SK-N-SH treated with all-trans-retinoic acid at 6 μM for 48 hours (cell line): ENCODE results near the gene MAPK8.

Experiments
- CREB5 ChIP-seq: fragments of 250-450 bp; sonication (Bioruptor Pico); IDR thresholded peaks from 2 replicates; pipeline ENCODE4 v1.5.1; 2020; ENCODE audit warnings: low read depth, mild to moderate bottlenecking, moderate library complexity
- RARB ChIP-seq: fragments of 250-450 bp; sonication (Bioruptor Pico); IDR thresholded peaks from 2 replicates; pipeline ENCODE4 v1.8.0; 2021; ENCODE audit warnings: mild to moderate bottlenecking, moderate library complexity
- ZFP3 ChIP-seq: fragments of 250-450 bp; sonication (Bioruptor Pico); IDR thresholded peaks from 2 replicates; pipeline ENCODE4 v1.5.0; 2020; ENCODE audit warnings: mild to moderate bottlenecking, moderate library complexity

GRCh38 chr10:48369501-48369900 is 63.0 kb downstream of the MAPK8 start:
- TF ChIP-seq CREB5 (CRISPR knock-in tag) (no peak), RARB (CRISPR knock-in tag) (no peak), ZFP3 (CRISPR knock-in tag) (no peak)
